ENCODE data around the gene MYOT. TPM values are rescaled to one million over a fixed set of nuclear protein-coding genes. Genes with fewer than 3 reads are reported as not detected.

Gene MYOT
- total and polyA plus RNA-seq, 10 of the 15 experiments (the other 5 are each of a cell fraction or from before 2014, with no cell fraction given): 0.15 to 1.5 (median 0.53) TPM; not detected in 5

- TF ChIP-seq CBFB (IDR thresholded peaks at IDR 0.05; ENCODE audit: low read depth): no peak
- TF ChIP-seq ZNF622 (IDR thresholded peaks at IDR 0.05): no peak
- no peak for TF ChIP-seq SMARCA5 (IDR thresholded peaks at IDR 0.05)
- no peak for TF ChIP-seq JUNB (IDR thresholded peaks at IDR 0.05)
Observed at GRCh38 chr5:137887831-137888230, 20.2 kb downstream of the MYOT start (continued).

DNA sequence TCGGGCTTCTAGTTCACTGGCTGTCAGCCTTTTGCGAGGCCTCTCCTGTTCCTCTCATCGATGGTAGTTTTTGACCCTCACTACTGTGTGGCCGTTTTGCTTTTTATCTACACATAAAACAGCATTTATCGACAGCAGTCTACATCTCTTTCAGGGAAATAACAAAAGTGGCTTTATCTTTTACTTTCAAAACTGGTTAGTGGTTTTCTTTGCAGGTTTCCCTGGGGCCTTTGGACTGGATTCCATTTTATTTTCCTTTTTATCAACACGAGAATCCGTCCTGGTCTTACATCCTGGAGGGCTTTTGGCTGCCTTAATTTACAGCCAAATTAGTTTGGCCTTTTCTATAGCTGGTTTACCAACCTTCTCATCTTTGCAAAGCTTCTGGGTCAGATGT lies 20.8 kb downstream of the MYOT start:
- H2AFZ ChIP-seq (ENCODE audit: control insufficient read depth, low read depth, low read length): peak overlapping the region; percentile 94
- under 1% methylated on average over 7 of the region's 7 CpGs for WGBS (ENCODE audit: insufficient coverage, insufficient replicate concordance, low lambda C conversion rate, missing lambda C conversion rate)
- peak overlapping the region; percentile 79 for H3K4me2 ChIP-seq (ENCODE audit: control insufficient read depth, insufficient read depth)
- FAIRE-seq: peak; percentile 27
- ChIA-PET CTCF (interaction anchor here (0.8 to 5.6 kb wide), 22 partner anchors 10 to 318 kb away, joined by 3 to 85 read pairs (median 7); partner anchors contain the start of genes FAM13B and KIF20A), POLR2A (interaction anchor here (0.5 to 4.9 kb wide), 21 partner anchors 8 to 576 kb away, joined by 3 to 26 read pairs (median 4); partner anchors contain the start of gene EGR1), SMC1A (ENCODE audit: uncharacterized antibody, unreplicated experiment) (interaction anchor here (0.6 to 5.4 kb wide), 30 partner anchors 8 to 319 kb away, joined by 3 to 46 read pairs (median 6); no protein-coding TSS in a partner anchor), RAD21 (ENCODE audit: unreplicated experiment) (interaction anchor here (0.6 to 5.5 kb wide), 22 partner anchors 9 to 1415 kb away, joined by 3 to 47 read pairs (median 6); partner anchors contain the start of gene FAM13B)
- no peaks in the 10 kb centered on the region for H4K20me1 ChIP-seq (ENCODE audit: control insufficient read depth, insufficient read depth)
- no peaks in the 10 kb centered on the region for H3K4me1 ChIP-seq (ENCODE audit: control insufficient read depth, insufficient read depth, low read length)
- peaks cover 15% of the 10 kb centered on the region for H3K79me2 ChIP-seq (ENCODE audit: control insufficient read depth, insufficient read depth, low read length)
- H3K27ac ChIP-seq (ENCODE audit: control insufficient read depth, insufficient read depth): peak overlapping the region; percentile 84
- no TSS peak for BruUV-seq (replicated peaks)
- H3K4me3 ChIP-seq: peak overlapping the region; percentile 79
- in situ Hi-C loops (cut with MboI): no loop called here
- ATAC-seq: peak; percentile 7
- no peaks in the 10 kb centered on the region for H3K27me3 ChIP-seq (replicated peaks in 1 of 2; ENCODE audit: control insufficient read depth in 2 of 2, insufficient read depth in 2 of 2, low read length in 1 of 2)
- H3K9ac ChIP-seq (ENCODE audit: control insufficient read depth, insufficient read depth, low read length): peak overlapping the region; percentile 75
- no peaks in the 10 kb centered on the region for H3K36me3 ChIP-seq (ENCODE audit: control insufficient read depth in 2 of 2, insufficient read depth in 2 of 2, low read length in 1 of 2)
- no peak for DNase-seq (ENCODE audit: low read depth, low spot score)
- intact Hi-C loops (cut with micrococcal nuclease; ENCODE audit: unreplicated experiment): loop anchor here (2.0 to 5.0 kb wide), 2 partner anchors 32 to 144 kb away; partner anchors contain the start of gene FAM13B
- TF ChIP-seq, protein P1, sequence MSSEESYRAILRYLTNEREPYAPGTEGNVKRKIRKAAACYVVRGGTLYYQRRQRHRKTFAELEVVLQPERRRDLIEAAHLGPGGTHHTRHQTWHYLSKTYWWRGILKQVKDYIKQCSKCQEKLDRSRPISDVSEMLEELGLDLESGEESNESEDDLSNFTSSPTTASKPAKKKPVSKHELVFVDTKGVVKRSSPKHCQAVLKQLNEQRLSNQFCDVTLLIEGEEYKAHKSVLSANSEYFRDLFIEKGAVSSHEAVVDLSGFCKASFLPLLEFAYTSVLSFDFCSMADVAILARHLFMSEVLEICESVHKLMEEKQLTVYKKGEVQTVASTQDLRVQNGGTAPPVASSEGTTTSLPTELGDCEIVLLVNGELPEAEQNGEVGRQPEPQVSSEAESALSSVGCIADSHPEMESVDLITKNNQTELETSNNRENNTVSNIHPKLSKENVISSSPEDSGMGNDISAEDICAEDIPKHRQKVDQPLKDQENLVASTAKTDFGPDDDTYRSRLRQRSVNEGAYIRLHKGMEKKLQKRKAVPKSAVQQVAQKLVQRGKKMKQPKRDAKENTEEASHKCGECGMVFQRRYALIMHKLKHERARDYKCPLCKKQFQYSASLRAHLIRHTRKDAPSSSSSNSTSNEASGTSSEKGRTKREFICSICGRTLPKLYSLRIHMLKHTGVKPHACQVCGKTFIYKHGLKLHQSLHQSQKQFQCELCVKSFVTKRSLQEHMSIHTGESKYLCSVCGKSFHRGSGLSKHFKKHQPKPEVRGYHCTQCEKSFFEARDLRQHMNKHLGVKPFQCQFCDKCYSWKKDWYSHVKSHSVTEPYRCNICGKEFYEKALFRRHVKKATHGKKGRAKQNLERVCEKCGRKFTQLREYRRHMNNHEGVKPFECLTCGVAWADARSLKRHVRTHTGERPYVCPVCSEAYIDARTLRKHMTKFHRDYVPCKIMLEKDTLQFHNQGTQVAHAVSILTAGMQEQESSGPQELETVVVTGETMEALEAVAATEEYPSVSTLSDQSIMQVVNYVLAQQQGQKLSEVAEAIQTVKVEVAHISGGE (CRISPR knock-in tag; IDR thresholded peaks at IDR 0.05): no peak
- TF ChIP-seq ZNF217 (IDR thresholded peaks at IDR 0.05): no peak
- peak; percentile 13; the same call in 1 of the 2 replicates for TF ChIP-seq RUNX3 (IDR thresholded peaks at IDR 0.05; ENCODE audit: low read length)
- TF ChIP-seq NR2C2 (IDR thresholded peaks at IDR 0.05; ENCODE audit: borderline replicate concordance, control insufficient read depth, insufficient read length, low read depth): no peak
- no peaks in the 10 kb centered on the region for H3K9me3 ChIP-seq (replicated peaks; ENCODE audit: control insufficient read depth, insufficient read depth, low read length)
